ENCODE results near the gene PRRT1.

GRCh38 chr6:32191696-32192607 lies 40.2 kb upstream of the PRRT1 start:
- TF ChIP-seq POLR2A (IDR thresholded peaks at IDR 0.05; ENCODE audit: low read length), result no peak
- TF ChIP-seq GATA1 (IDR thresholded peaks at IDR 0.05; ENCODE audit: low read depth, low read length), result no peak

All from erythroblast (primary cell).